OCI-LY1 (cell line): ENCODE data around the gene LANCL2.

Experiments
- H2AFZ ChIP-seq: fragments of 200-600 bp; sonication (generic), shearing (Covaris generic); 2 replicates; pipeline ENCODE4 v1.6.0; 2014; ENCODE audit warnings: antibody characterized with exemption, mild to moderate bottlenecking, low read length
- H3F3A ChIP-seq: fragments of 200-600 bp; sonication (generic), shearing (Covaris generic); 2 replicates; pipeline ENCODE4 v1.6.0; 2014; ENCODE audit warnings: mild to moderate bottlenecking, antibody characterized with exemption, low read length, moderate library complexity; ENCODE audit not compliant: insufficient read depth
- H3K27ac ChIP-seq: fragments of 200-600 bp; sonication (generic); 2 replicates; pipeline ENCODE4 v1.5.1; 2014; ENCODE audit warnings: low read length, mixed run types, mild to moderate bottlenecking, low read depth; ENCODE audit not compliant: poor library complexity, severe bottlenecking
- H3K27me3 ChIP-seq: fragments of 200-600 bp; sonication (generic); 2 replicates; pipeline ENCODE4 v1.6.0; 2014; ENCODE audit warnings: antibody characterized with exemption, mild to moderate bottlenecking, low read length, moderate library complexity; ENCODE audit not compliant: insufficient read depth
- H3K36me3 ChIP-seq: fragments of 200-600 bp; sonication (generic); 2 replicates; pipeline ENCODE4 v1.6.1; 2014; ENCODE audit warnings: mild to moderate bottlenecking, antibody characterized with exemption, low read length, moderate library complexity, mixed read lengths; ENCODE audit not compliant: insufficient read depth
- H3K4me1 ChIP-seq: fragments of 200-600 bp; sonication (generic); 2 replicates; pipeline ENCODE4 v1.5.1; 2014; ENCODE audit warnings: mild to moderate bottlenecking, low read length, moderate library complexity; ENCODE audit not compliant: insufficient read depth, severe bottlenecking
- H3K4me2 ChIP-seq: fragments of 200-600 bp; sonication (generic), shearing (Covaris generic); 2 replicates; pipeline ENCODE4 v1.6.1; 2014; ENCODE audit warnings: low read length
- H3K4me3 ChIP-seq: fragments of 200-600 bp; sonication (generic); 2 replicates; pipeline ENCODE4 v1.5.1; 2014; ENCODE audit warnings: low read length, low read depth, mild to moderate bottlenecking, mixed read lengths; ENCODE audit not compliant: poor library complexity, severe bottlenecking
- H3K79me2 ChIP-seq: fragments of 200-600 bp; shearing (Covaris generic); 2 replicates; pipeline ENCODE4 v1.6.1; 2016; ENCODE audit warnings: mixed run types, low read length, mixed read lengths; ENCODE audit not compliant: insufficient read depth
- H3K9ac ChIP-seq: fragments of 200-600 bp; sonication (generic), shearing (Covaris generic); 2 replicates; pipeline ENCODE4 v1.6.1; 2014; ENCODE audit warnings: mild to moderate bottlenecking, low read length, mixed read lengths
- H3K9me2 ChIP-seq: fragments of 200-600 bp; sonication (generic), shearing (Covaris generic); 2 replicates; pipeline ENCODE4 v1.6.1; 2014; ENCODE audit warnings: low read depth, mild to moderate bottlenecking, low read length, mixed read lengths
- H3K9me3 ChIP-seq: fragments of 200-600 bp; shearing (Covaris generic); 2 replicates; pipeline ENCODE4 v1.6.1; 2014; ENCODE audit warnings: low read length, mixed read lengths
- H4K20me1 ChIP-seq: fragments of 200-600 bp; sonication (generic), shearing (Covaris generic); 2 replicates; pipeline ENCODE4 v1.6.0; 2016; ENCODE audit warnings: mild to moderate bottlenecking, low read length; ENCODE audit not compliant: insufficient read depth
- CTCF ChIP-seq: fragments of 200-600 bp; sonication (generic), shearing (Covaris generic); IDR thresholded peaks from 2 replicates; pipeline ENCODE4 v1.5.1; 2017; ENCODE audit warnings: mild to moderate bottlenecking, antibody characterized with exemption, low read length, moderate library complexity, mixed read lengths
- EZH2 ChIP-seq: fragments of 200-600 bp; sonication (generic), shearing (Covaris generic); IDR thresholded peaks from 2 replicates; pipeline ENCODE4 v1.8.0; 2017; ENCODE audit warnings: borderline replicate concordance, mixed run types, mild to moderate bottlenecking, antibody characterized with exemption, low read length, moderate library complexity, mixed read lengths

LANCL2 gene

GRCh38 chr7:55464422-55464821 lies 99.3 kb downstream of the LANCL2 start:
- H3K9me3 ChIP-seq = peaks cover 21% of the 10 kb centered on the region
- no peaks in the 10 kb centered on the region for H3F3A ChIP-seq
- no peak overlapping the region for H3K27ac ChIP-seq
- no peak overlapping the region for H3K4me3 ChIP-seq
- H2AFZ ChIP-seq = no peak overlapping the region
- TF ChIP-seq EZH2 (no peak), CTCF (no peak)
- H3K27me3 ChIP-seq = no peaks in the 10 kb centered on the region
- no peaks in the 10 kb centered on the region for H3K9me2 ChIP-seq
- H3K79me2 ChIP-seq = no peaks in the 10 kb centered on the region
- H4K20me1 ChIP-seq = no peaks in the 10 kb centered on the region
- H3K9ac ChIP-seq = no peak overlapping the region
- no peak overlapping the region for H3K4me2 ChIP-seq
- peaks cover 5% of the 10 kb centered on the region for H3K4me1 ChIP-seq
- peaks cover 63% of the 10 kb centered on the region for H3K36me3 ChIP-seq

GRCh38 chr7:55465691-55466090 lies 100.6 kb downstream of the LANCL2 start:
- Histone ChIP-seq H3K27ac (no peak overlapping the region), H3F3A (no peaks in the 10 kb centered on the region), H4K20me1 (no peaks in the 10 kb centered on the region), H3K79me2 (no peaks in the 10 kb centered on the region), H3K4me1 (peaks cover 18% of the 10 kb centered on the region), H3K4me3 (no peak overlapping the region), H3K9me2 (no peaks in the 10 kb centered on the region), H3K4me2 (no peak overlapping the region), H3K9ac (no peak overlapping the region), H2AFZ (no peak overlapping the region), H3K9me3 (peaks cover 12% of the 10 kb centered on the region; the same call in 1 of the 2 replicates), H3K27me3 (no peaks in the 10 kb centered on the region), H3K36me3 (peaks cover 76% of the 10 kb centered on the region)
- TF ChIP-seq CTCF (no peak), EZH2 (no peak)

GRCh38 chr7:55467047-55467593 lies 102.0 kb downstream of the LANCL2 start:
- Histone ChIP-seq H3F3A (no peaks in the 10 kb centered on the region), H4K20me1 (no peaks in the 10 kb centered on the region), H3K9me3 (0 out of 2 replicates have a peak, but pooled peaks cover 9% of the 10 kb centered on the region)

More at GRCh38 chr7:55467047-55467593, 102.0 kb downstream of the LANCL2 start:
- Histone ChIP-seq H3K27ac (no peak overlapping the region), H3K36me3 (peaks cover 81% of the 10 kb centered on the region), H3K4me1 (peaks cover 18% of the 10 kb centered on the region), H3K4me3 (no peak overlapping the region), H3K9ac (no peak overlapping the region), H3K9me2 (no peaks in the 10 kb centered on the region), H3K4me2 (no peak overlapping the region), H3K27me3 (no peaks in the 10 kb centered on the region), H3K79me2 (no peaks in the 10 kb centered on the region), H2AFZ (no peak overlapping the region)
- TF ChIP-seq EZH2 (no peak), CTCF (no peak)
